HG03025 (cell line): Measurements from ENCODE around the gene AVPR1B.

Experiments
- ATAC-seq: cut with Tn5 transposase; IDR thresholded peaks from one replicate; pipeline ENCODE4 v1.9.1; 2021; ENCODE audit warnings: mild to moderate bottlenecking, moderate library complexity; ENCODE audit not compliant: unreplicated experiment, low FRiP score

The AVPR1B gene

DNA sequence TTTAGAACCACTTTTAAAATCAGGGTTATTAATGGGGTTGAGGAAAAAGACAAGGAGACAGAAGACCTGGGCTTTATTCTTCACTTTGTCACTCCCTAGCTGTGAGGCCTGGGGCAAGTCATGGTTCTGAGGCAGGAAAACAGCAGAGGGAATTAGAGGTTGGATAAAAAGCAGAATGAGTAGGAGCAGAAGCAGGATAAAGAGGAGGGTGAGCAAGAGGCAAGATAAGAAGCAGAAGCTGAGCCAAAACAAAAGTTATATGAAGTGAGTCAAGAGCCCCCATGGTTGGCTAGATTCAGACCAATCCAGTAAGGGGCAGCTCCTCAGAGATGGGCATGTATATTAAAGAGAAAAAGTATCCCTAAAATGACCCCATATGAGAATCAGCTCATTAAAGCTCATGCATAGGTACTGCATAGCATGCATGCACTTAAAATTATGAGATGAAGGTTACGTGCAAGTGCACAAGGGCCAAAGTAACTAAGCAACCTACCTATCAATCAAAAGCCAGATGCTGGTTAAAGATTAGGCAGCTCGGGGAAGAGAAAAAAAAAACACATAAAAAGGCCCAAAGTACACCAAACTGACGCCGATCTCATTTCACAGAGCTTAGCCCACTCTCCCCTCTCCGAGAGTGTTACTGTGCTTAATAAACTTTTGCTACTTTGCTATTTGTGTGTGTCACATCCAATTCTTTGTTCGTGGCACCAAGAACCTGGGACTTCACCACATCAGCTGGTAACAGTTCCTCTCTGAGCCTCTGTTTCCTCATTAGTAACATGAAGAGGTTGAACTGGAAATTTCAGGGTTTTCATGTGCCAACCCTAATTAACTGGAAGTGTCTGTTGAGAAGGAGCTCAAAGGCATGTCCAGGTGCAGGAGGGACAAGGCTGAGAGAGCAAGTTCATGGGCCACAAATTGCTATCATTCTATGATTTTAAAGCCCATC lies 2.2 kb downstream of the AVPR1B start:
- ATAC-seq = no peak

DNA sequence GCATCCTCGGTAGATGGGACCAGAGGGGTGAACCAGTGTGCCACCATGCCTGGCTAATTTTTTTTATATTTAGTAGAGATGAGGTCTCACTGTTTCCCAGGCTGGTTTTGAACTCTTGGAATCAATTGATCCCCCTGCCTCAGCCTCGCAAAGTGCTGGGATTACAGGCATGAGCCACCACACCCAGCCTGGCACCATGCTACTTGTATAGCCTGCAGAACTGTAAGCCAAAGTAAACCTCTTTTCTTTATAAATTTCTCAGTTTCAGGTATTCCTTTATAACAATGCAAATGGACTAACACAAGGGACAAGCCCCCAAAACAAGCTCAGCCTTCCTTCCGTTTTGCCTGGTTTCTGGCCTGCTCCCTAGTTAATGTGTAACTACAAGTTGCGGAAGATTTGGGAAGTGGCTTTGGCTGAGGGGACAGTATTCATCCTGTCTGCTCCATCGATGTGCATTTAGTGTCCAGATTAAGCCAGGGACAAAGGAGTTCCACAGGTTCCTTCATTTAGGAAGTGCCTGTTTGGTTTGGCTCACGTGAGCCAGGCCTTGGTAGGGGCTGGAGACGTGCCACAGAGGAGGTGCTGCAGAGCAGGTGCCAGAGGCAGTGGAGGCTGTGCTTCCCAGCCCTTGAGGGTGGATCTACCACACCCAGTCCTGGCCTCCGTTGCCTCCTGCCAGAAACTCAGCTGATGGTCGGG lies 4.4 kb downstream of the AVPR1B start:
- ATAC-seq = no peak

DNA sequence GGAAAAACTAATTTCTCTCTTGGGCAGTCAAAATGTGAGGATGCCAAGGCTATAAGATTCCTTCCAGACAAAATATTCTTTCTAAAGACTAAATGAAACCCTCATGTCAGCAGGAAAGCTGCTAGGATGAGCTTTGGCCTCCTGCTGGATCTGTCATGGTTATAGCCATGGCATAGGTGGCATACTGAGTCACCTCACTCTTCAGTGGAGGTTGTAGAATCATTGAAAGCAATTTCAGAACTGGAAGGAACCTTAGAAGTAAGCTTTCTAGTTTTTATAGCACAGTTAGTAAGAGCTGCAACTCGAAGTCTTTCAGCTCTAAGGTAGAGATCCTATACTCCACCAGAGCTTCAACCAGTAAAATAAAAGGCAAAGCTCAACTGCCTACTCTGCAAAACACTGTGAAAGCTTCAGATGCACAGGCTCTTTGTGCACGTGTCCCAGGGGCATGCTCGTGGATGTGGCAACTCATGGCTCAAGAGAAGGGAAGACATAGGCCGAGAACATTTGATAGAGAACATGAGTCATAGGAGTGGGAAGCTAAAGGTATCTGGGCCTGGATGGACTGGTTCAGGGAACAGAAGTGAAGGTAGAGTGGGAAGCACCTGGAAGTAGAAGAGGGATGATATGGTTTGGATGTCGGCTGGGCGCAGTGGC lies 5.8 kb downstream of the AVPR1B start:
- ATAC-seq = no peak

DNA sequence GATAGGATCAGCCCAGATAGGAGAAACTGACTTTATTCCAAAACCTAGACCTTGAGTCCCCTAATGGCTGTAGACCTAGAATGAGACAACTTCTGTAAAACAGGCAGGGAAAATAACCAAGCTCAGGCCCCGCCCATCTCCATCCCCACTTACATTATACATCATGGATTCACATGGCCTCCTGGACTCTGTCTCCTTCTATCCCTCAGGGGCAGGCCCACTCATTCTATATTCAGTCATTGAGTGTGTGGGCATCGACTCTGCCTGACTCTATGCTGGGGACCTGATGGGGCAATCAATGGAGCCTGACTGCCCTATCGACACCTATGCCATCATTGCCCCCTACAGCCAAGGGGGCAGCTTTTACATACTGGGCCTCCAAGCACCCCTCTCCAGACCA lies 6.4 kb downstream of the AVPR1B start:
- ATAC-seq = no peak

DNA sequence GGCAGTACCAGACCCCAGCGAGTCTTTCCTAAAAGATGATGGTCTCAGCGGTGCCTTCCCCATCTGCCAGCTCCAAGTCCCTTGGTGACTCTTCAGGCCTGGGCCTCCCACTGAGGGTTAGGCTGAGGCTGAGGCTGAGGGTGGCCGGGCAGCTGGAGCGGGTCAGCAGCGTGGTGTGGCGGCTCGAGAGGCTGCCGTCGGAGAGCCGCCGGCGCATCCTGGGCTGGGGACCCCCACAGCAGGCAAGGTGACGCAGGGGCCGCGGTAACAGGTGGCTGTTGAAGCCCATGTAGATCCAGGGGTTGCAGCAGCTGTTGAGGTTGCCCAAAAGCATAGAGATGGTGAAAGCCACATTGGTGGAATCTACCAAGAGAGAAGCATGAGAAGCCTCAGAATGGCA lies 7.0 kb downstream of the AVPR1B start:
- no peak for ATAC-seq

DNA sequence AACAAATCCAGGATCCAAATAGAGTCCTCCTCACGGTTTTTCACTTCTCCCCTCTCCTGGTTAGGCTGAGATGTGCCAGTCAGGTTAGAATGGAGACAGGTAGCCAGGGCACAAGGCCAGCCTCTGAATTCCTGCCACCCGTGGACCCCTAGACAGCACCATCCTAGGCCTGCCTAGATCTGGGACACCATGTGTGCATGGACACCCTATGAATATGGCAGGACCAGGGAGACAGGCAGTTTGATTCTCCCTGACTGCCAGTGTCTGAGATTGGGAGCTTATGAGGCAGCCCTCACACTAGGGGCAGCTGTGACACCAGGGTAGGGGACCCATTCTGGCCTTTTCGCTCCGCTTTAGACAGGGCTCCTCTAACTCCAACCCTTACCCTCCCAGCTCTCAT lies 7.5 kb downstream of the AVPR1B start:
- ATAC-seq = no peak

DNA sequence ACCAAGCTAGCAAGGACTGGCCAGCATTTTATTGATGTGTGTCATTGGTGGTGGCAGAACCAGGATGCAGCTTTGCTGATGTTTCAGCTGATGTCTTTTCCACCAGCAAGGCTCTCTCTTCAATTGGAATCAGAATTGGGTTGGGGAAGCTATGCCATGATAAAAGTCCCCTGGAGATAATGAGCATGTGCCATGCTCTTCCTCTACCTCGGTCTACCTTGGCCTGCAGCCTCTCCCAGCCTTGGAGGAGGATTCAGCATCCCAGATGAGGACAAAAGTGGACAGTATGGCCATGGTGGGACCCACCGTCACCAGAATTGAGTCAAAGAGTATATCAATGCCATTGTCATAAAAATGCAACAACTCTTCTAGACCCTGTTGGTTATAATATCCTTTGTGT lies 8.6 kb downstream of the AVPR1B start:
- no peak for ATAC-seq

DNA sequence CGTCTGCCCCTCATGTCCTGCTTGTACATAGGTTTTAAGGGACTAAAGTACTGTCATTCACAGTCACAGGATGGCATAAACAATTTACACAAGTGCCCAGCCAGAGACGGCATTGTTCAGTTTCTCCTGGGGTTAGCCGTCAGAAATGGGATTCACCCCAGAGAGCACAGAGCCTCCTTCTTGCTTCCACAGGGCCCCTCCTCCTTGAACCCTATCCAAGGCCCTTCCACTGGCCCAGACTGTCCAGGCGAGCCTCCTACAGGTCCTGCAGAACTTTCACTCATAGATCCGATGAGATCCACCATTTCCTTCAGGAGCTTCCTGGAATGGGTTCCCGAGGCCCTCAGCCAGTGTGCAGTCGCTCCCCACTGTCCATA lies 10.0 kb downstream of the AVPR1B start:
- no peak for ATAC-seq

DNA sequence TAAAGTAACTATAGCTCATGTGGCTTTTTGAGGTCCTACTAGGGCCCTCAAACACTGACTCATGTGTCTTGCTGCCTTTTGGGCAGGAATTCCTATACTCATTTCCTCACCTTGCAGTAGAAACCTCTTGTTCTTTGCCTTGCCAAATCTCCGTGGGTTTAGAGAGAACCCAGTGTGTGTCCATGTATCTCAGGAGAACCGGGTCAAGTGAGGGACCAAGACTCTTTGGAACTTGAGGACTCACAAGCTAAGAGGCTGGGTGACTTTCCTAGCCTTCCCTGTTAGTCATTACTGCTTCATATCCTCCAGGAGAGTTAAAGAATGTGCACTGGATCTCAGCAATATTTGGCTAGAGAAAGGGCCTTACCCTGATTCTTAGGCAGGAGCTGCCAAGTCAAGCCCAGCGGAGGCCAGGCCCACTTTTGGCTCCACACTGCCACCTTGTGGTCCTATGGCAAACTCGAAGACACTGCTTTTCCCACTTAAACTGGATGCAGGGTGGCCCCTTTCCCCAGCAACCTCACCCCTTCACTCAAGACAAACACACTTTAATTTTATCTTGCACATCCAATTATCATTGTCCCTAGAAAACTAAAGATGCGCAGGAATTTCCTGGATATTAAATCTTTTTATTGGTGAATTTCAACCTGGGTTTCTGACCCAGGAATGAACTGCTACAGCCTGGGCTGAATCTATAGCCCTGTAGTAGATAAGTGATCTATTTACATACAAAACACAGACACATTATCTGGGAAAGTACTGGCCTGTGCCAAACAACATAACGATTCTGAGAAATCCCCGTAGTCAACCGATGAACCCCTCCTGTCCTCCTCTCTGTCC lies 10.6 kb downstream of the AVPR1B start:
- ATAC-seq = no peak

DNA sequence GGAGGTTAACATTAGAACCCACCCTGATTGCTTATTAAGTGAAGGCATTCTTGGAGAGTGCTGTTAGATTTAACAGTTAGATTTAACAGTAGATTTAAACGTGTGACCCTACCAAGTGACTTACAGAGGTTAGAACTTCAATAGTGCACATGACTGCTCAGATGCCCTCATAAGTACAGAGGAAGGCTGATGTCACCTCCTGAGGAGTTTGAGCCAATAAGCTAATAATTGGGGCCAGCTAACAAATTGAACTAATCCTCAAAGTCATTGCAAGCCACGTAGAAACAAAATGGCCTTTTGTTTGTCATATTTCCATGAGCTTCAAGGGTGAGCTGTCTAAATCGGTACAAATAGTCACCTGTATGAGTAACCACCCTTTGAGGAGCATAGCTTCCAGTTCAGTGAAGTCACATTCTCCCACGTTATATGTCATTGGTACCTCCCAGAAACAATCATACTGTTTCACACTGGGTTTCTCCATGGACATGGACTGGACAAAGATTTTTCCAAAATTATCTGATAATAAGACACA lies 11.7 kb downstream of the AVPR1B start:
- no peak for ATAC-seq

DNA sequence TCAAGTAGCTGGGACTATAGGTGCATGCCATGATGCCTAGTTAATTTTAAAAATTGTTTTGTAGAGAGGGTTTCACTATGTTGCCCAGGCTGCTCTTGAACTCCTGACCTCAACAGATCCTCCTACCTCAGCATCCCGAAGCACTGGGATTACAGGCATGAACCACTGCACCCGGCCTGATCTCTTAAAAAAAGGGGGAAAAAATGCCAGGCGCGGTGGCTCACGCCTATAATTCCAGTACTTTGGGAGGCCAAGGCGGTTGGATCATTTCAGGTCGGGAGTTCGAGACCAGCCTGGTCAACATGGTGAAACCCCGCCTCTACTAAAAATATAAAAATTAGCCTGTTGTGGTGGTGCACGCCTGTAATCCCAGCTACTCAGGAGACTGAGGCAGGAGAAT lies 13.2 kb downstream of the AVPR1B start:
- no peak for ATAC-seq

DNA sequence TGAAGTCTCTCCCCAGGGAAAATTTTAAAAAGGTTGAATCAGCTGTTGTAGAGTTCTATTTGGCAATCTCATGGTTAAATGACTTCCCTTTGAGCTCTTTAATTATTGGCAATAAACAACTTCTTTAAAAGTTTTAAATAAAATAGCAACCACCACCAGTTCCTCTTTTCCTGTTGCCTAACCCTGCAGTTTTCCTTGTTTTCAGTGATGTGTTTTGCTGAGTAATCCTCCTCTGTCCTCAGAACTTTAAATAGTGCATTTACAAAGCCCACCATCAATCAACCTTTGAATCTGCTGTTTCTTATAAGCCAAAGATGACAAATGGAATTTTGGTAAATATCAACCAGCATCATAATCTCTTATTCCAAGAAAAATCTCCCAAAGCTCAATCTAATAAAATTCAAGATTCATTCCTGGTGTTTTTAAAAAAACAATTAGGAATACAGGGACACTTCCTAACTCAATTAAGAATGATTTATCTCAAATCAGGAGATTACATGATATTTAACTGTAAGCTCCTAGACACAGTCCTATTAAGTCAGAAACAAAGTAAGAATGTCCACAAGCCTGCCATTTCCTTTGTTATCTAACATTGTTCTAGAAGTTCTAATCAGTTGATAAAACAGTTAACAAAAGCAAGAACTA lies 14.8 kb downstream of the AVPR1B start:
- no peak for ATAC-seq

DNA sequence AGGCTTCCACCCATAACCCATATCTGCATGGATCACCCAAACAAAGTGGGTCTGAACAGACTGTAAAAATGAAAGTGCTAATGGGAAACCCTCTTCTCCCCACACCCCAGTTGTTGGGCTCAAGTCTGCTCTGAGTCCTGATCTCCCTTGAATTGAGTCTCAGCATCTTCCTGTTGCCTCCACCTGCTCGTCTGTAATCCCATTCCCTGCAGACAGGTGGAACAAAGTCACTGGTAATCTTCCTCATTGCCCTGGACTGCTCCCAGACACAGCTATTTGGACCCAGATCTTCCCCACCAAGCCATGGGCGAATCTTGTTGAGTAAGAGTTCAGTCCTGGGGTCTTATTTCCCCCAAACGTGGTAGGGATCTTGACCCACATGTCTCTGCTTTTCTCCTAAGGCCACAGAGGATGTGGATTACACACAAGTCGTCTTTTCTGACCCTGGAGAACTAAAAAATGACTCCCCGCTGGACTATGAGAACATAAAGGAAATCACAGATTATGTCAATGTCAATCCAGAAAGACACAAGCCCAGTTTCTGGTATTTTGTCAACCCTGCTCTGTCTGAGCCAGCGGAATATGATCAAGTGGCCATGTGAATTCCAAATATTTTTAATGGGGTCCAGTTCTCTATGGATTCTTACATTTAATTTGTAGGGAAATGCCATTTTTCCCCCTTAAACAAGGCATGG lies 15.7 kb downstream of the AVPR1B start:
- no peak for ATAC-seq

DNA sequence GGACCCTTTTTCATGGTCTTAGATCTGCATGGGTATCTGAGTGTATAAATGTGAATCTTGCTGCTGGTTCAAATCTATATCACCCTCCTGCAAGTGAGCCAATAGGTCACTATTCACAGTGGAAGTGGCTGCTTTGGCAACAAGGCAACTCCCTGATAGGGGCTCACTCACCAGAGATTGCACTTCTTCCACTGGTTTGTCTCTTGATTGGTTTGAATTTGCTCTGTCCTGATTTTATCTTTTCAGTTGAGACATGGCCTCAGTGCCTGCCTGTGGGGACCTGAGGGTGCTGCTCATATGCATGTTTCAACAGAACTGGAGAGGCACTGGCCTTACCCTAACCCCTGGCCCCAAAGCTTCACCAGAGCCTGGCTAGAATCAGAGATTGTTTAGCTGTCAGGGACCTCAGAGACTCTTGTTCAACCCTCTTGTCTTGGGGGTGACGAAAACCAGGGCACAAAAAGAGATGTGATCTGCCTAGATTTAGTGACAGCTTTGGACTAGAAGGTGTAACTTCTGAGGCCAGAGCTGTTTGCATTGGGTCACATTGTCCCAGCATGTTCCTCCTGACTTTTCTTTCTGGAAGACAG lies 16.9 kb downstream of the AVPR1B start:
- ATAC-seq = no peak

DNA sequence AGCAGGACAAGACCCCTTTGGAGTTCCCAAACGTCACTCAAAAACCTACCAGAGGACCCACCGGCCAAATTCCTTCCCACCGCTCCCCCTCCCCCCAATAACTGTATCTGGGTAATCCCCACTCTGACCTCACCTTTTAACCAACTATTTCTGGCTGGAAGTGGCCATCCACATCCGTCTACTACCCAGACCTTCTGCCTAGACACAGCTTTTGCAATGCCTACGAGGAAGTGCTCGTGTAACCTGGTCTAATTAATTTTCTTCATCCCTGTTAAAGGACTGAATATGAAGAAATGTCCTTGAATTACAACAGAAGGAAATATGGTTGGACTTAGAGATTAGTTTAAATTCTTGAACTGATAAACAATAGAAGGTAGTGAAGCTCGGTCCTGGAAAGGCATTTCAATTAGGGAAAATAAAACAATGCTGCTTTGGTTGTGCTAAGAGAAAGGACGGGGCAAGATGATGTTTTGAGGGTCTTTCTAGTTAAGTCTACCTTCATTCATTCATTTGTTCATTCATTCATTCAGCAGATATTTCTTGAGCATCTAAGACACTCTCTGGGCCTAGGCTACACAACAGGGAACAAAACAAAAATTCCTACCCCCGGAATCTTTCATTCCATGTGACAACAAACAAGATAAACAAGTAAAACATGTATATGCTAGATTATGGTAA lies 18.8 kb downstream of the AVPR1B start:
- ATAC-seq = no peak

DNA sequence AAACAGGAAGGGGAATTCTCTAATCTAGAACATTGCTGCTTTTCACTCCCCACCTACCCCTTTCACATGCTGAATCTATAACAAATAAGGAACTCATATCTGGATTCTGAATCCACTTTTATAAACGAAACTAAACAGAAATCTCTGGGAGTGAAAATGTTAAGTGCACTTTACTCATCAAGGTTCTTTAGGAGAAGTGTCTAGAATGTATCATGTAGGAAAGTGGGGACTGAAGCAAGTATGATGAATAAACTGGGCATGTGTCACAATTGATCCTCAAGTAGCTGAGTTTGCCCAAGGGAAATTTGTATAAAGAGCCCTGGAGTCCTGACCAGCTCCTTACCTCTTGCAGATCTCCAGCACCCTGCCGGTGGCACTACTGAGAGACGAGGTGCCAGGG lies 19.8 kb downstream of the AVPR1B start:
- ATAC-seq = no peak

DNA sequence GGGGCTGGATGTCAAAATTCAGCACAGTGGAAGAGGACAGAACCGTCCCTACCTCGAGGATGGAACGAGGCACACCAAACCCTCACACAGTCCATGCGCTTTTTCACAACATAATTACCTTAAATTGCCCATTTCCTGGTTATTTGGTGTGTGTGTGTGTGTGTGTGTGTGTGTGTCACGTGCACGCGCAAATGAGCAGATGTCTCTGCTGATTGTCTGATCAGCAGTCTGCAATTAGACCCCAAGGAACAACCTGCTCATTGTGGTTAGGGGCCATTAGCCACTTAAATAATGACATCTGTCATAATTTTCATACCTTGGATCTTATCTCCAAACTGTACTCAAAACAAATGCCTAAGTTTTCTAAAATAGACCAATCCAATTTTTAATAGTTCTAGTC lies 23.2 kb downstream of the AVPR1B start:
- ATAC-seq = no peak

DNA sequence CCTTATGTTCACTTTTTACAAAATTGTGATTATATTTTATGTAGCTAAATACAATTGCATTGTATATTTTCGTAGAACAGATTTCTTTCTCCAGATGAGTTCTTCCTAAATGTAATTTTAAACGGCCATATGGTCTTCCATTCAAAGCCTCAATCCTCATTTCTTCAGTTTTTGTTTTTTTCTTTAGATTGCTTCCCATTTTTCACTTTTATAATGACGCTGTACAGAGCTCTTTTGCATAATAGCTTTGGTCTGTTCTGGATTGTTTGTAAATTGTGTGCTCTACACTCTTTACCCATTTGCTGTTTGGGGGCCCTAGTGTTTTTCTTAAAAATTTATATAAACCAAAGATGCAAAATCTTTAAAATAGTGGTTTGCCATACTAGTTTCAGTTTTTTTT lies 27.8 kb downstream of the AVPR1B start:
- ATAC-seq = no peak
